ENCODE data around the gene GNAS-AS1.

GNAS-AS1 gene

GRCh38 chr20:58802061-58802460 lies 48.6 kb downstream of the GNAS-AS1 start:
- DNase-seq, result no peak

DNA sequence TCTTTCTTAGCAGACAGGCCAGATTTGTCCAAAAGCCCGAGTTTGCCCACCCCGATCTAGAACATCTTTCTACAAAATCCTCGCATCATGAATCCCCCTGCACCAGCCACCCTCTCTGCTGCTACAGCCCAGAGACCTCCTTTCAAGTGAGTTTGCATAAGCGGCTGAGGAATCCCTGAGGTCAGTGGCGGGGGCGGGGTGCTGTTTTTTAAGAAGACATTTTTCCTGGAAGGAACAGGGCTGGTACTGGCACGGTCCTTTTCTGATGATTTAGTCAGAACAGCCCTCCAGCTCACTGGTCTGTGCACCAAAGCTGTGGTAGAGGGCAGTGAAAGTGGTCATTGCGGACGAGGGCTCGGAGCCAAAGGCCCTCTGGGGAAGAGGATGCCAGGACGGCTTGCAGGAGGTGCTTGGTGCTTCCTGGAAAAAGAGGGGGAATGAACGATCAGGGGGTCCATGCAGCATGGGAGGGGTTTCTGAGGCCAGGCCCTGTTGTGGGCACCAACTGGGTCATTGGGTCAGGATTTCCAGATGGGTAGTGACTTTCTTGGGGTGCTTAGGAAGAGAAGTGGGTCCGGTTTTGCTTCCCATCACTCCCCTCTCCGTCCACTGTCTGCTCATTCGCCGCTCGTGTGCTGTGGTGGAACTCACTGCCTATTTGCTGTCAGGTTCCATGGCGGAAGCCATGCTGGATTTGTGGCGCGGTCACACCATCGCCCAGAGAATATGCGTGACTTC lies 50.4 kb downstream of the GNAS-AS1 start:
- DNase-seq, result peak; percentile 73

GRCh38 chr20:58797371-58798338 lies 53.0 kb downstream of the GNAS-AS1 start:
- DNase-seq, result no peak

GRCh38 chr20:58795923-58796245 lies 54.8 kb downstream of the GNAS-AS1 start:
- DNase-seq, result no peak

DNA sequence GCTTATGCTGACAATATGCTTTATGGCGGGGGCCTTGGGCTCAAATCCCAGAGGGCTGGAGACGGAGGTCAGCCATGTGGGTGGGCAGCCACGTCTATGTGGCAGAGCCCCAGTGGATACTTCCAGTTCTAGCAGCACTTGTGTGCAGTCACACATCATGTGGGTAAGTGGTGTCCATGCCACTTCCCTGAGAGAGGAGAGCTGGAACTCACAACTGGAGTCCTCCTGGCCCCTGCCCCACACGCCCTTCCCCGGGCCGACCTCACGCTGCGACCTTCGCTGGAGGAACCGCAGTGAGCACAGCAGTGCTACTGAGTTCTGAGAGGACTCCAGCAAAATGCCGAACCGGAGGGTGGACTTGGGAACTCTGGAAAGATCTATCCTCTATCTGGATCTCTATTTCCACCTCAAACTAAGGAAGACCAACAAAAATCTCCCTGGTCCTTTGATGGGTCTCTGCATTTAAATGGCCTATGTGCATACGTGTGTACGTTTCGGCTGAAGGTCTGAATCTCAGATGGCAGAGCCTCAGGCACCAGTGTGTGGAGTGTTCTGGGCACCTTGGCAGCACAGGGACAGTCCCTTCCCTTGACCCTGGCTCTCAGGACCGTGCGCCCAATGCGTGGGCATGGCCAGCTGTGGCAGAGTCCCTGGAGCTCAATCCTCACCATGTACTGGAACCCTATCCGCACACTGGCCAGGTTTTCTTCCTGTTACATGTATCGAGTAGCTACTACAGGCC lies 55.4 kb downstream of the GNAS-AS1 start:
- no peak for DNase-seq

GRCh38 chr20:58794510-58795180 lies 56.1 kb downstream of the GNAS-AS1 start:
- DNase-seq, result no peak

DNA sequence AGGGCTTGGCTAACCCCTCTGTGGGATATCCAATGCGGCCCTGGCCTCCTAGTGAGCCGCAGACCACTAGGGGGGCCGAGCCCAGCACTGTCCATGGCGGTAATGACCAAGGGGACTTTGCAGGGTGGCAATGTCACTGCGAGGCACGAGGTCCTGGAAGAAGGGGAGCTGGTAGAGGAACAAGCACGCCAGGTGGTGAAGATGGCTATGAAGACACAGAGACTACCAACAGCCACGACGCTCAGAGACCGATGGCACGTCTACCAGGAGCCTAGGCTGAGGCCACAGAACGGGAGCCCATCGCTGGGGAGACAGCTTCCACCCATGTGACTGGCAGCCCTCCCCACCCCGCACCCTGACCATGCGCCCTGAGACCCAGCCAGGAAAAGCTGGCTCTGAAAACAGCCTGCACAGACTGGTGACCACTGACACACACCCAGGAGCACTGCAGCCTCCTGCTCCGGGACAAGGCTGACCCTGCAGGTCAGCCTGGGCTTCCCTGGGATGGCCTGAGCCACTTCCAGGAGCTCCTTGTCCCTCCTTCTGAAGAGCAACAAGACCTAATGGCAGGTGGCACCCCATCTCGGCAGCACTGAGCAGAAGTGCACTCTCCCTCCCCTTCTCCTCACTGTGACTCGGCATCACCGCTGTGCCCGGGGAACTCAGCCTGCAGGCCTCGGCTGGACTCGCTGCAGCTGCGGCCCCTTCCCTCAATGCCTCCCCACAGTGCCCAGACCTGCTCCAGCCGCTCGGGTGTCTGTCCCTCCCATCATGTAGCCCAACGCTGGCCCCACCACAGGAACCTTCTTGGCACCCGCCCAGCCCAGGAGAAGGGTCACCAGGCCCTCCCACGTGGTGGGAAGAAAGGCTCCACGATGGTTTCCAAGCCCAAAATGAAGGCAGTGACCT lies 56.9 kb downstream of the GNAS-AS1 start:
- DNase-seq, result no peak

DNA sequence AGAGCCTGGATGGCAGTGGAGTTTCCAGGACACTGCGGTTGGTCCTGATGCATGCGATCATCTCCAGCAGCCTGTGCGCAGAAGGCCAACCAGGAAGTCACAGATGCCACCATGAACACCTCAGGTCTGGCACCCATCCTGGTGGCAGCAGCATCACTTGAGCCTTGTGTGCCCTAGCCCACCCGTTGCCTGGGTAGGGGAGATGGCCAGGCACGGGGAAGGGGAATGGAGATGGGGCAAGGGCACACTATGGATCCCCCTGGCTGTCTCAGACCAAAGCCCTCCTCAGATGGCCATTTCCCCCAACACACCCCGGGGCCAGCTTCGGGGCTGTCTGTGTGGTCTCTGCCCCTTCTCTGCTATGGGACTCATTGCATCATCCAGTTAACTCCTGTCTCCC lies 58.3 kb downstream of the GNAS-AS1 start:
- no peak for DNase-seq

- peak; percentile 71 for DNase-seq
Observed at GRCh38 chr20:58791286-58791685, 59.4 kb downstream of the GNAS-AS1 start.

DNA sequence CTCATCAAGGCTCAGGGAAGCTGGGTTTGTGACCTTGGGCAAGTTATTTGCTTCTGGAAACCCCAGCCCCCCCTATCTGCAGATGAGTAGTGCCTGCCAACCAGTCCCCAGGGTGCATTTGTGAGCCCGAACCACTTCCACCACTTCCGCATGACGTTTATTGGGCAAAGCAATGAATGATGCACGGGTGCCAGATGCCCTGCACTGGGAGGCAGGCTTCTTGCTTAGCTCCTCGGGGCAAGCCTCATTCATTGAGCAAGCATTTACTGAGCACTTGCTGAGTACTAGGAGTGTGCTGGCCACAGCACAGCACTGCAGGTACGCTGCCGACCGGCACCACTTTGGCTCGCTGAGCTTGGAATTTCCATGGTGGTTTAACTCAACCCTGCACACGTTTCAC lies 60.2 kb downstream of the GNAS-AS1 start:
- no peak for DNase-seq

DNA sequence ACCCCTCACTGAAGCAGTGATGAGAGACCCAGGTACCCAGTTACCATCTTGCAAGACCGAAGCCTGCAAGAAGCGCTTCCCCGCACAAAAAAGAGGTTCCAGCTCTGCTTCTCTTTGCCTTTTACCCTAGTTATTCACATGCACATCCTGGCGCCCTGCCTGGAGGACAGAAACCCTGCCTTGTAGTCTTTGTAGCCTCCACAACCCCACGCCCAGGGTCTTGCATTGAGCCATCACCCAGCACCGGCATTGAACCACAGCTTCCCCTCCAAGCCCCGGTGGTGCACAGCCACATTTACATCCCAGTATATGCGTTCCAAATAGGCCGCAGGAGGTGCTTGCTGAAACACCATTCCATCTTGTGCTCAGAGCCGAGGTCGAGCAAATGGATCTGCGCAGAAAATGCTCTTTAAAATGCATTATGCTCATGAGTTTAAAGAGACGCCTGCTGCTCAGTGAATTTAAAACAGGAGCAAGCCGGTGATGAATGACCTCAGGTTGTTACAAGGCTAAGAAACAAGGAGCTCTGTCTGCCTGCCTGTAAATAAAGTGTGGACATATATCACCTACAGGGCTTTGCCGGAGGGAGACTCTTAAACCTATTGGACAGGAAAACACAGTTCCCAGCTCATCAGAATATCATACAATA lies 61.7 kb downstream of the GNAS-AS1 start:
- DNase-seq, result no peak

DNA sequence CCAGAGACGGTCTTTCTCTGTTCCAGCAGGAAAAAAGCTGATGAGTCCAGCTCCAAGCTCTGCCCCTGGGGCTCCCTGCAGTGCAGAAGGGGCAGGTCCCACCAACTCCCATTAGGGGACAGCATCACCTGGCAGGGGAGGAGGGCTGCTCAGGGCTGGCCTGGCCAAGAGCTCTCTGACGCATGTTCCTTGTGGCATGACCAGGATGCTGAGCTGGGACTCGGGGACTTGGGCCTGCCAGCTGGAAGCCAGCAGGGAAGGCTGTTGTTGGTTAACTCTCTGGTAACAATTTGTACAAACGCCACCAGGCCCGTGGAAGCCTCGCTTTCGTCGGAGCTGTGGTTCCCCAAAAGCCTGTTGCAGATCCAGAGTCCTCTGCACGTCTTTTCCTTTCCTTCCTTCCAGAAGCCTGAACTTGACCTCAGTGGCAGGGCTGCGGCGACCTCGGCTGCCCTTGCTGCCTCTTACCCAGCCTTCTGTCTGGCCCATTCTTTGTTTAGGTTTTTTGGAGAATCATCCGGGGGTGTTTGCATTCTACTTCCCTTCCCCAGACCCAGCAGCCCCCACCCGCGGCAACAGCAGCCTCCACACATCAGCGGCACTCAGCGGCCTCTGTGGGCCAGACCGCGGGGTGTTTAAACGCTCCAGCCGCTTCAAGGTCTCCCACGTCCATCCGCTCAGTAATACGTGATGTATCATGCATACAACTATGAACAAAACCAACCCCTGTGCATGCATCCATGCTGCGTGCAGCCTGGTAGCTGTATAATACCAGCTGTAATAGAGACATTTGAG lies 63.3 kb downstream of the GNAS-AS1 start:
- DNase-seq, result no peak

DNA sequence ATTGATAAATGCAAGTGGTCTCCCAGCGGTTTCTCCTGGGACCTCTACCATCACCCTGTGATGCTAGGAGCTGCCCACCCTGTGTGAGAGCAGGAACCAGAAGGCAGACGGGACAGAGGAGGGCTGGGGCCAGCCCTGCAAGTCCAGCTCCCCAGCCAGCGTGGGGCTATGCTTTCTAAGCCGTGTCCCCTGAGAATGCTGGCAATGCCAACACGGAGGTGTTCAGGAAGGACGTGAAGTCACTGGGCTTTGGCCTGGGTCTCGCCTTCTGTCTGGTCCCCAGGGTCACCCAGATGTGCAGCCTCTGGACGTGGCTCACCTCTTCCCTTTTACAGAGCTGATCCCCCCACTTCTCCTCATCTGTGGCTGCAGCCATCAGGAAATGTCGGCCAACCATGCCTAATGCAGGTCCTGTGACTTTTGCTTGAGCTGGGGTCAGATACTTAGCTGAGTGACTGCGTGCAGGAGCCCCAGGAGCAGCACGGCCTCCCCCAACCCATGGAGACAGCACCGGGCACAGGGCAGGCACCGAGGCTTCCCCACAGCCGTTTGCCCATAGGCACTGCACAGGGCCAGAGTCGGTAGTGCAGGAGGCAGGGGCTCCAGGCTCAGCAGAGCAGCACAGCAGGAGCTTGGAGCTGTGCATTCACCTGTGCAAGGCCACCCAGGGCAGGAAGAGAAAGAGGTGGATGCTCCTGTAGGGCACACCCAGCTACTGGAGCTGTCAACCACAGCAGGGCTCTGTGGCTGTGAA lies 66.2 kb downstream of the GNAS-AS1 start:
- DNase-seq, result no peak

- peak; percentile 90 for DNase-seq
Observed at GRCh38 chr20:58783511-58784011, 67.1 kb downstream of the GNAS-AS1 start.

DNA sequence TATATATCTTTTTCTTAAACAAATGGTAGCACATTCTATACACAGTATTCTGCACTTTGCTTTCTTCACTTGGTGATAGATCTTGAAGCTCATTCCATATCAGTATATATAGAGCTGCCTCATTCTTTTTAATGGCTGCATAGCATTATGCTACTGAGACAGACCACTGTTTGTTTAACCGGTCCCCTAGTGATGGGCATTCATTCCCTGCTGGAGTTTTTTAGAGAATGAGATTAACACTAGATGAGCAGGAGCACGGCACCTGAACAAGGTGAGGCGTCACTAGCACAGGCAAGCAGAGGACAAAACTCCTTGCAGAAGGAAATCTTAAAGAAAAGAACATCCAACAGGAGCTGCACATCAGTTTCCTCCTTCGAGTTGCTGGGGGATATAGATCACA lies 69.6 kb downstream of the GNAS-AS1 start:
- no peak for DNase-seq

GRCh38 chr20:58778760-58779159 lies 71.9 kb downstream of the GNAS-AS1 start:
- no peak for DNase-seq

GRCh38 chr20:58777657-58778056 lies 73.0 kb downstream of the GNAS-AS1 start:
- DNase-seq, result no peak

- DNase-seq, result no peak
Observed at GRCh38 chr20:58776109-58776508, 74.6 kb downstream of the GNAS-AS1 start.

GRCh38 chr20:58775371-58775770 lies 75.3 kb downstream of the GNAS-AS1 start:
- DNase-seq, result no peak

All from left hindlimb (tissue), 1 donor.